Neutrophil (primary cell): ENCODE measurements around the gene MEAF6.
A peak's percentile ranks its signal among the peaks of the same experiment; 100 is the strongest.
"Not testable (repeated sequence)": the region's sequence is repeated elsewhere in the genome, so short reads cannot be mapped to it uniquely, and the experiment has no call there.

Experiments
- H3K27ac ChIP-seq: fragments of 200-600 bp; sonication (generic); 2 replicates; pipeline ENCODE4 v1.5.1; 2016; ENCODE audit warnings: mild to moderate bottlenecking, moderate library complexity
- H3K27me3 ChIP-seq: fragments of 200-600 bp; sonication (generic); 2 replicates; pipeline ENCODE4 v1.6.0; 2016; ENCODE audit warnings: mild to moderate bottlenecking
- H3K36me3 ChIP-seq: fragments of 200-600 bp; sonication (generic); 2 replicates; pipeline ENCODE4 v1.5.1; 2017
- H3K4me1 ChIP-seq, 2 experiments: fragments of 200-600 bp in 1 of 2; sonication (generic) in 1 of 2; 1 replicate in 1 of 2; 2 replicates in 1 of 2; pipeline versions ENCODE4 v1.5.1 to v1.6.1; 2013 to 2016; ENCODE audit warnings: low read depth in 1 of 2, low read length in 1 of 2, mild to moderate bottlenecking in 1 of 2, moderate library complexity in 1 of 2; ENCODE audit not compliant: control insufficient read depth in 1 of 2, insufficient read depth in 1 of 2
- H3K4me3 ChIP-seq, 2 experiments: fragments of 200-600 bp in 1 of 2; sonication (generic) in 1 of 2; 1 replicate in 1 of 2; 2 replicates in 1 of 2; pipeline ENCODE4 v1.5.1; 2013 to 2016; ENCODE audit warnings: low read depth in 1 of 2, low read length in 1 of 2, mild to moderate bottlenecking in 1 of 2, moderate library complexity in 1 of 2
- H3K9me3 ChIP-seq: fragments of 200-600 bp; sonication (generic); 2 replicates; pipeline ENCODE4 v1.5.1; 2016
- TF ChIP-seq, protein P1 (sequence below): fragments of 200-600 bp; sonication (generic); IDR thresholded peaks from 2 replicates; pipeline ENCODE4 v1.5.1; 2016; ENCODE audit warnings: antibody characterized with exemption

MEAF6 gene

DNA sequence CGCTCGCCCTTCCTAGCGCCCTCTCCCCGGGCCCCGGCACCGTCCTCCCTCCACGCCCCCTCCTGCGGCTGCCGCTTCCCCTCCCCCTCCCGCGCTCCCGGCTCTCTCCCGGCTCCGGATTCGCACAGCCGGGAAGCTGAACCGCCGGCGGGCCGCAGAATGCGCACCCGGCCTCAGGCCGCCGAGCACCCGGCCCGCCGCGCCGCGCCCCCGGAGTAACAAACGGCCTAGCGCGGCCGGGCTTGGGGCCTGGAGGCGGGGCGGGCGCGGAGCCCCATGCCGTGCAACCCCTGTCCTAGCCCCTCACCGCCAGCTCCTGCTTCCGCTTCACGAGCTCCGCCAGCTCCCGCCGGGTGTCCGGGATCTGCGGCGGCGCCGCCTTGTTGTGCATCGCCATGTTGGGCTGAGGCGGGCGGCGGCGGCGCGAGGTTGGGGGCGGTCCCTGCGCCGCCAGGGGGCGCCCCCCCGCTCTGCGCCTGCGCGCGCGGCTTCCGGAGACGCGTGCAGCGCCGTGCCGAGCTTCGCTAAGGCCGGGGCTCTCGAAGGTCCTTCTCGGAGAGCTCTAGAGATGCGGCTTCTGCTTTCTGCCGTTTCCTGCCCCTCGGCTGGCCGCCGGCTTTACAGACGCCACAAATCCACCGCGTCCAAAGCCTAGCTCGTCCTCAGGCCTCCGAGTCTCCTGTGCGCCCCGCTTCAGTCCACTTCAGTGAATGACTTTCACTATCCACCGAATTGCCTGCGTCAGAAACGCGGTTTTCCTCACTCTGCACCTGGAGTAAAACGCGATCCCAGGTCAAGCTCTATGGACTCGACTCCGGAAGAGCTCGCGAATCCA, at the start of gene MEAF6:
Gene MEAF6, minus strand, starts transcription at position 417 of the 835 bp plus-strand sequence. Its CDS starts 20 bp downstream, at position 397.
- Histone ChIP-seq H3K36me3 (peaks cover 16% of the 10 kb centered on the region), H3K4me1 (peaks cover 18 to 19% of the 10 kb centered on the region in 2 experiments), H3K27ac (peak within 1 kb of the TSS; percentile 89), H3K4me3 (peak within 1 kb of the TSS; percentile 77 to 86), H3K27me3 (no peaks in the 10 kb centered on the region), H3K9me3 (no peaks in the 10 kb centered on the region)
- TF ChIP-seq, protein P1, sequence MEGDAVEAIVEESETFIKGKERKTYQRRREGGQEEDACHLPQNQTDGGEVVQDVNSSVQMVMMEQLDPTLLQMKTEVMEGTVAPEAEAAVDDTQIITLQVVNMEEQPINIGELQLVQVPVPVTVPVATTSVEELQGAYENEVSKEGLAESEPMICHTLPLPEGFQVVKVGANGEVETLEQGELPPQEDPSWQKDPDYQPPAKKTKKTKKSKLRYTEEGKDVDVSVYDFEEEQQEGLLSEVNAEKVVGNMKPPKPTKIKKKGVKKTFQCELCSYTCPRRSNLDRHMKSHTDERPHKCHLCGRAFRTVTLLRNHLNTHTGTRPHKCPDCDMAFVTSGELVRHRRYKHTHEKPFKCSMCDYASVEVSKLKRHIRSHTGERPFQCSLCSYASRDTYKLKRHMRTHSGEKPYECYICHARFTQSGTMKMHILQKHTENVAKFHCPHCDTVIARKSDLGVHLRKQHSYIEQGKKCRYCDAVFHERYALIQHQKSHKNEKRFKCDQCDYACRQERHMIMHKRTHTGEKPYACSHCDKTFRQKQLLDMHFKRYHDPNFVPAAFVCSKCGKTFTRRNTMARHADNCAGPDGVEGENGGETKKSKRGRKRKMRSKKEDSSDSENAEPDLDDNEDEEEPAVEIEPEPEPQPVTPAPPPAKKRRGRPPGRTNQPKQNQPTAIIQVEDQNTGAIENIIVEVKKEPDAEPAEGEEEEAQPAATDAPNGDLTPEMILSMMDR, result peak; percentile 86

DNA sequence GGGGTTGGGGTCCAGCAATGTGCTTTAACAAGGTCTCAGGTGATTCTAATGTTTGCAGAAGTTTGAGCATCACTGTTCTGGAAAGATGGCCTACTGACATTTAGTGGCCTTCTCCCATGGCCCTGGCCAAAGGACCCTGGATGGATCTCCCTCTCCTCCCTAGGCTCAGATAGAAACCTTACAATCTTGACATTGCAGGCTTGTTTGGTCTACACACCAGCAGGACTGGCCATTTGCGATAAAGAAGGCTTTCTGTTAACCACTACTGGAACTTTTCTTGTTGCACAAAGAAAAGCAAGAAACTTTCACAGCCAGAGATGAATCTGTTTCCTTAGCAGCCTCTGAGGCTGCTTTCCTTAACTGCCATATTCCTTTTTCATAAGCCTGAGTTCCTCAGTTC, 48.4 kb upstream of the MEAF6 start:
- Histone ChIP-seq H3K4me1 (no peaks in the 10 kb centered on the region), H3K27ac (no peak overlapping the region), H3K27me3 (no peaks in the 10 kb centered on the region), H3K4me3 (no peak overlapping the region), H3K36me3 (peaks cover 37% of the 10 kb centered on the region), H3K9me3 (no peaks in the 10 kb centered on the region)
- TF ChIP-seq, protein P1, result no peak

DNA sequence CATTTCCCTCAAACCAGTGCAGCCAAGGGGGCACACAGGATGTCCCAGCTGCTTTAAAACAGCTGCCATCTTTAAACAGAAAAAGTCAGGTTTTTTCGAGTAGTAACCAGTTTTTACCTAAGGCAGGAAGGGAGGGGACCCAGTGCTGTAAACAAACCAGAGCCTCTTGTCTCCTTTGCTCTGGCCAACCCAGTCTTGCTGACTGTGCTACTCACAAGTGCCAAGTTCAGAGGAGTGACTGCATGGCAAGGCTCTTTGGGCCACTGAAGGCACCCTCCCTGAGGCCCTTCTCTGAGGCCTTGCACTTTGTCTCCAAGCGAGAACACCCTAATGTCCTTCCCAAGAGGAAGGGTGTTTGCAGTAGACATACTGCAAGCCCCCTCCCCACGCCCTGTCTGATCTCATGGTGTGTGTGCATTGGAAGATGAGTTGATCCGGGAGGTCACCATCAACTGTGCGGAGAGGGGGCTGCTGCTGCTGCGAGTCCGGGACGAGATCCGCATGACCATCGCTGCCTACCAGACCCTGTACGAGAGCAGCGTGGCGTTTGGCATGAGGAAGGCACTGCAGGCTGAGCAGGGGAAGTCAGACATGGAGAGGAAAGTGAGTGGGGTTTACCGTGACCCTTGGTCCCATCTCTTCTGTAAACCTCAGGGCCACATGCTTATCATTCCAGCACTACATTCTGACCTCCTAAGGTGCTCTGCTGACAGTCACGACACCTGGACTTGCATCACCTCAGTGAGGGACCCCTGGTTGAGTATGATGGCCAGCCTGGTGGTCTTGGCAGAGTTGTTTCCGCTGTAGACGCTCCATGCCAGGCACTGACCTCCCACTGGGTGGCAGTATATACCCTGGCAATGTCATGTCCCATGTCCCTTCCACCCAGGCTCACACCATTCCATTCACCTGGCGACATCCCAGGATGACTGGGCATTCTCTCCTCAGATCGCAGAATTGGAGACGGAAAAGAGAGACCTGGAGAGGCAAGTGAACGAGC, 46.9 kb upstream of the MEAF6 start:
- H3K9me3 ChIP-seq, result no peaks in the 10 kb centered on the region
- TF ChIP-seq, protein P1, result peak; percentile 12
- H3K4me1 ChIP-seq, result peaks cover 0 to 3% of the 10 kb centered on the region in 2 experiments
- peaks cover 21% of the 10 kb centered on the region for H3K36me3 ChIP-seq
- no peak overlapping the region for H3K27ac ChIP-seq
- no peak overlapping the region for H3K4me3 ChIP-seq
- peaks cover 5% of the 10 kb centered on the region for H3K27me3 ChIP-seq

DNA sequence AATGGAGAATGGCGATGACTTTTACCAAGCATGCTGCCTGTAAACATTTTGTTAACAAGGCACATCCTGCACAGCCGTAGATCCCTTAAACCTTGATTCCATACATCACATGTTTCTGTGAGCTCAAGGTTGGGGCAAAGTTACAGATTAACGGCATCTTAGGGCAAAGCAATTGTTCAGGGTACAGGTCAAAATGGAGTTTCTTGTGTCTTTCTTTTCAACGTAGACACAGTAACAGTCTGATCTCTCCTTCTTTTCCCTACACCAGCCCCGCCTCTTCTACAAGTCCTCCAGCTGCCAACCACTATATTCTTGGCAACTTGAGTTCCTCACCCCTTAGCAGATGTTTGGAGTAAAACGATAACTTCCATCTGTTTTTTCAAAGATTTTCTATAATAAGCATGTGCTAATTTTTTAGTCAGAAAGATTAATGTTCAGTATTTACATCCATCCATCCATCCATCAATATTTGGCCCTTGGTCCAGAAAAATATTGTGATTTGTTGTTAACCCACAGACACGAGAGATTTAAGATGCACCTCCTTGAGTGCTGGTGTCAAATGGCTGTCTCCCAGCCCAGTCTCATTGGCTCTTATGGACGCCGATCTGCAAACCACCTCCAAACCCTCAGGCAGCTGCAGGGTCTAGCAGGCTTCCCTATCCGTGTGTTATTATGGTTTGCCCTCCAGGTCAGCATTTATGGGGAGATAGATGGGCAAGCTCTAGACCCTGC, 46.0 kb upstream of the MEAF6 start:
- H3K4me3 ChIP-seq, result no peak overlapping the region

DNA sequence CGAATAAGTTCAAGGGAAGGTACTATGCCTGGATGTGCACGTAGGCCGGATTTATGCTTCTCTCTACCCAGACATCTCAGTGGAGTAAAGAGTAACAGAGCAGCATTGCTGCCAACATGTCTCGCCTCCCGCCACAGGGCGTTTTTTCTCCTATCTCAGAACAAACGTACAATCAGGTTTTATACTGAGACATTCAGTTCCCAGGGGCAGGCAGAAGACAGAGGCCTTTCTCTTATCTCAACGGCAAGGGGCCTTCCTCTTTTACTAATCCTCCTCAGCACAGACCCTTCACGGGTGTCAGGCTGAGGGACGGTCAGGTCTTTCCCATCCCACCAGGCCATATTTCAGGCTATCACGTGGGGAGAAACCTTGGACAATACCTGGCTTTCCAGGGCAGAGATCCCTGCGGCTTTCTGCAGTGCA, 45.4 kb upstream of the MEAF6 start:
- H3K4me1 ChIP-seq, H3K27ac ChIP-seq, H3K4me3 ChIP-seq, H3K27me3 ChIP-seq, H3K36me3 ChIP-seq, H3K9me3 ChIP-seq: not testable (repeated sequence)

More for the DNA sequence above, 46.0 kb upstream of the MEAF6 start:
- Histone ChIP-seq H3K27me3 (peaks cover 6% of the 10 kb centered on the region), H3K27ac (no peak overlapping the region), H3K36me3 (peaks cover 13% of the 10 kb centered on the region), H3K4me1 (peaks cover 0 to 3% of the 10 kb centered on the region in 2 experiments), H3K9me3 (no peaks in the 10 kb centered on the region)
- TF ChIP-seq, protein P1, result no peak
